ENCODE data around the gene TUNAR. TPM values are rescaled to one million over a fixed set of nuclear protein-coding genes. Genes with fewer than 3 reads are reported as not detected.

TUNAR gene
- not detected for total RNA-seq

GRCh38 chr14:95876761-95877538, at the start of gene TUNAR:
TSS of gene TUNAR (plus strand) at chr14:95876832.
- intact Hi-C loops (cut with DNase I; ENCODE audit: low total_unique reads) (no loop called here), in situ Hi-C loops (cut with MboI; ENCODE audit: low sequenced_read_pairs in 4 of 4) (no loop called here)
- Histone ChIP-seq H3K36me3 (no peaks in the 10 kb centered on the region), H3K27me3 (peaks cover 18 to 31% (median 29%) of the 10 kb centered on the region in 3 donors), H3K4me1 (no peaks in the 10 kb centered on the region), H3K4me3 (peak within 1 kb of the TSS in 2 of 4 donors; percentile 29 to 31), H3K9me3 (no peaks in the 10 kb centered on the region), H3K27ac (no peak within 1 kb of the TSS)
- ATAC-seq = no peak
- no peak for DNase-seq
- no peak for TF ChIP-seq POLR2A (IDR thresholded peaks at IDR 0.05)
- no peak for TF ChIP-seq CTCF (IDR thresholded peaks at IDR 0.05 in 4 of 5, conservative IDR thresholded peaks at IDR 0.05 in 1 of 5)

- H3K36me3 ChIP-seq = no peaks in the 10 kb centered on the region
- H3K4me3 ChIP-seq = no peak overlapping the region
- in situ Hi-C loops (cut with MboI; ENCODE audit: low sequenced_read_pairs in 4 of 4) (no loop called here), intact Hi-C loops (cut with DNase I; ENCODE audit: low total_unique reads) (no loop called here)
- TF ChIP-seq CTCF (IDR thresholded peaks at IDR 0.05 in 4 of 5, conservative IDR thresholded peaks at IDR 0.05 in 1 of 5) = no peak
- no peak for TF ChIP-seq POLR2A (IDR thresholded peaks at IDR 0.05)
- no peaks in the 10 kb centered on the region for H3K9me3 ChIP-seq
- no peak for DNase-seq
- no peak for ATAC-seq
- H3K27me3 ChIP-seq = no peaks in the 10 kb centered on the region
- H3K4me1 ChIP-seq = no peaks in the 10 kb centered on the region
- H3K27ac ChIP-seq = no peak overlapping the region
Observed at GRCh38 chr14:95828649-95829265, 47.9 kb upstream of the TUNAR start.

GRCh38 chr14:95829321-95829720, 47.3 kb upstream of the TUNAR start:
- no peaks in the 10 kb centered on the region for H3K4me1 ChIP-seq
- H3K27me3 ChIP-seq = no peaks in the 10 kb centered on the region
- TF ChIP-seq CTCF (IDR thresholded peaks at IDR 0.05 in 4 of 5, conservative IDR thresholded peaks at IDR 0.05 in 1 of 5) = no peak
- TF ChIP-seq POLR2A (IDR thresholded peaks at IDR 0.05) = no peak
- in situ Hi-C loops (cut with MboI; ENCODE audit: low sequenced_read_pairs in 4 of 4) (no loop called here), intact Hi-C loops (cut with DNase I; ENCODE audit: low total_unique reads) (no loop called here)
- no peaks in the 10 kb centered on the region for H3K36me3 ChIP-seq
- ATAC-seq = no peak
- no peak overlapping the region for H3K27ac ChIP-seq
- no peak overlapping the region for H3K4me3 ChIP-seq
- DNase-seq = no peak
- no peaks in the 10 kb centered on the region for H3K9me3 ChIP-seq

- no peak for TF ChIP-seq POLR2A (IDR thresholded peaks at IDR 0.05)
- no peak for TF ChIP-seq CTCF (IDR thresholded peaks at IDR 0.05 in 4 of 5, conservative IDR thresholded peaks at IDR 0.05 in 1 of 5)
- Histone ChIP-seq H3K36me3 (no peaks in the 10 kb centered on the region), H3K27ac (no peak overlapping the region), H3K4me3 (no peak overlapping the region), H3K4me1 (no peaks in the 10 kb centered on the region), H3K27me3 (no peaks in the 10 kb centered on the region), H3K9me3 (no peaks in the 10 kb centered on the region)
- DNase-seq (no peak), ATAC-seq (no peak)
- intact Hi-C loops (cut with DNase I; ENCODE audit: low total_unique reads) = no loop called here
- in situ Hi-C loops (cut with MboI; ENCODE audit: low sequenced_read_pairs in 4 of 4) = no loop called here
Observed at GRCh38 chr14:95830386-95830785, 46.2 kb upstream of the TUNAR start.

All from gastrocnemius medialis (tissue), 4 donors.